K562 (cell line): ENCODE results near the gene ZNF202.

Source experiments
- ATF7 ChIP-seq: fragments of 450-650 bp; IDR thresholded peaks from 2 replicates; pipeline ENCODE4 v1.7.1; 2014; ENCODE audit warnings: mild to moderate bottlenecking, moderate library complexity
- CBFA2T2 ChIP-seq: fragments of 450-650 bp; conservative IDR thresholded peaks from 2 replicates; pipeline ENCODE4 v1.6.1; 2017; ENCODE audit warnings: mild to moderate bottlenecking
- GATA2 ChIP-seq: sonication (generic); formaldehyde crosslinking; IDR thresholded peaks from 2 replicates; pipeline ENCODE4 v1.4.0; 2020; ENCODE audit warnings: mild to moderate bottlenecking, missing genetic modification reagents
- MAX ChIP-seq: sonication (generic); formaldehyde crosslinking; IDR thresholded peaks from 2 replicates; pipeline ENCODE4 v1.9.0; 2022; ENCODE audit warnings: mild to moderate bottlenecking, missing genetic modification reagents
- PTRF ChIP-seq: fragments of 450-650 bp; IDR thresholded peaks from 2 replicates; pipeline ENCODE4 v1.6.1; 2016; ENCODE audit warnings: mild to moderate bottlenecking, missing genetic modification characterization, missing compliant biosample characterization
- TAF1 ChIP-seq: IDR thresholded peaks from 2 replicates; pipeline ENCODE4 v1.6.1; 2011; ENCODE audit warnings: mild to moderate bottlenecking, low read length, moderate library complexity; ENCODE audit not compliant: insufficient read depth, control insufficient read depth, severe bottlenecking; ENCODE audit errors: extremely low read depth
- TRIM24 ChIP-seq, 2 experiments: fragments of 450-650 bp; IDR thresholded peaks; 2 replicates each; pipeline ENCODE4 v1.6.1; 2016

DNA sequence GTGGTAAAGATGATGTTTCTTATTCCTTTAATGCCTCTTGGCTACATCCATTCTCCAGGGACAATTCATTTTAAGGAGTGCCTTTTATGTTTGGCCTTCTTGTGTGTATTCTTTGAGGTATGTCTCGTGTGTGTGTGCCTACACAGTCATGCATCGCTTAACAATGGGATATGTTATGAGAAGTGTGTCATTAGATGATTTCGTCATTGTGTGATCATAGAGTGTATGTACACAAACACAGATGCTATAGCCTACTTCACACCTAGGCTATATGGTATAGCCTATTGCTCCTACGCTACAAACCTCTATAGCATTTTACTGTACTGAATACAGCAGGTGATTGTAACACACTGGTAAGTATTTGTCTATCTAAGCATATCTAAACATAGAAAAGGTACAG is 23.0 kb downstream of the ZNF202 start:
- no peak for TF ChIP-seq GATA2 (CRISPR knock-in tag)
- no peak for TF ChIP-seq MAX (CRISPR knock-in tag)
- no peak for TF ChIP-seq CBFA2T2
- TF ChIP-seq TRIM24 (IDR thresholded peaks at IDR 0.05): no peak
- TF ChIP-seq TAF1: no peak
- TF ChIP-seq ATF7: no peak
- TF ChIP-seq PTRF (tag): no peak
